Neutrophil (primary cell): ENCODE results near the gene ABLIM3.

Experiments
- H3K27ac ChIP-seq: fragments of 200-600 bp; sonication (generic); 2 replicates; pipeline ENCODE4 v1.5.1; 2016; ENCODE audit warnings: mild to moderate bottlenecking, moderate library complexity
- H3K27me3 ChIP-seq: fragments of 200-600 bp; sonication (generic); 2 replicates; pipeline ENCODE4 v1.6.0; 2016; ENCODE audit warnings: mild to moderate bottlenecking
- H3K36me3 ChIP-seq: fragments of 200-600 bp; sonication (generic); 2 replicates; pipeline ENCODE4 v1.5.1; 2017
- H3K4me1 ChIP-seq, 2 experiments: fragments of 200-600 bp in 1 of 2; sonication (generic) in 1 of 2; 1 replicate in 1 of 2; 2 replicates in 1 of 2; pipeline versions ENCODE4 v1.5.1 to v1.6.1; 2013 to 2016; ENCODE audit warnings: low read depth in 1 of 2, low read length in 1 of 2, mild to moderate bottlenecking in 1 of 2, moderate library complexity in 1 of 2; ENCODE audit not compliant: control insufficient read depth in 1 of 2, insufficient read depth in 1 of 2
- H3K4me3 ChIP-seq, 2 experiments: fragments of 200-600 bp in 1 of 2; sonication (generic) in 1 of 2; 1 replicate in 1 of 2; 2 replicates in 1 of 2; pipeline ENCODE4 v1.5.1; 2013 to 2016; ENCODE audit warnings: low read depth in 1 of 2, low read length in 1 of 2, mild to moderate bottlenecking in 1 of 2, moderate library complexity in 1 of 2
- H3K9me3 ChIP-seq: fragments of 200-600 bp; sonication (generic); 2 replicates; pipeline ENCODE4 v1.5.1; 2016
- TF ChIP-seq, protein P1 (sequence below): fragments of 200-600 bp; sonication (generic); IDR thresholded peaks from 2 replicates; pipeline ENCODE4 v1.5.1; 2016; ENCODE audit warnings: antibody characterized with exemption

ABLIM3 gene

DNA sequence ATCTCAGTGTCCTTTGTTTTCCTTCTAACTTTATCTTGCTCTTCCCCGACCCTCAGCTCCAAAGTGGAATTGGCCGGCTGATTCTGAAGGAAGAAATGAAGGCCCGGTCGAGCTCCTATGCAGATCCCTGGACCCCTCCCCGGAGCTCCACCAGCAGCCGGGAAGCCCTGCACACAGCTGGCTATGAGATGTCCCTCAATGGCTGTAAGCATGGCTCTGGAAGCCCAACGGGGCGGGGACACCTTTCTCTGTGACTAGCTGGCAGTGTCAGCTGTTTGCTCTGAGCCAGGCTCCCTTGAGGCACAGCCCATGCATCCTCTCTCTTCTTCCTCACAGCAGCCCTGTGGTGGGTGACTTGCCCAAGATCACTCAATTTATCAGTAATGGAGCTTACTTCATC lies 106.4 kb downstream of the ABLIM3 start:
- no peaks in the 10 kb centered on the region for H3K36me3 ChIP-seq
- H3K4me1 ChIP-seq, result no peaks in the 10 kb centered on the region
- no peak overlapping the region for H3K27ac ChIP-seq
- no peak overlapping the region for H3K4me3 ChIP-seq
- H3K27me3 ChIP-seq, result no peaks in the 10 kb centered on the region
- TF ChIP-seq, protein P1, sequence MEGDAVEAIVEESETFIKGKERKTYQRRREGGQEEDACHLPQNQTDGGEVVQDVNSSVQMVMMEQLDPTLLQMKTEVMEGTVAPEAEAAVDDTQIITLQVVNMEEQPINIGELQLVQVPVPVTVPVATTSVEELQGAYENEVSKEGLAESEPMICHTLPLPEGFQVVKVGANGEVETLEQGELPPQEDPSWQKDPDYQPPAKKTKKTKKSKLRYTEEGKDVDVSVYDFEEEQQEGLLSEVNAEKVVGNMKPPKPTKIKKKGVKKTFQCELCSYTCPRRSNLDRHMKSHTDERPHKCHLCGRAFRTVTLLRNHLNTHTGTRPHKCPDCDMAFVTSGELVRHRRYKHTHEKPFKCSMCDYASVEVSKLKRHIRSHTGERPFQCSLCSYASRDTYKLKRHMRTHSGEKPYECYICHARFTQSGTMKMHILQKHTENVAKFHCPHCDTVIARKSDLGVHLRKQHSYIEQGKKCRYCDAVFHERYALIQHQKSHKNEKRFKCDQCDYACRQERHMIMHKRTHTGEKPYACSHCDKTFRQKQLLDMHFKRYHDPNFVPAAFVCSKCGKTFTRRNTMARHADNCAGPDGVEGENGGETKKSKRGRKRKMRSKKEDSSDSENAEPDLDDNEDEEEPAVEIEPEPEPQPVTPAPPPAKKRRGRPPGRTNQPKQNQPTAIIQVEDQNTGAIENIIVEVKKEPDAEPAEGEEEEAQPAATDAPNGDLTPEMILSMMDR, result no peak
- H3K9me3 ChIP-seq, result no peaks in the 10 kb centered on the region

DNA sequence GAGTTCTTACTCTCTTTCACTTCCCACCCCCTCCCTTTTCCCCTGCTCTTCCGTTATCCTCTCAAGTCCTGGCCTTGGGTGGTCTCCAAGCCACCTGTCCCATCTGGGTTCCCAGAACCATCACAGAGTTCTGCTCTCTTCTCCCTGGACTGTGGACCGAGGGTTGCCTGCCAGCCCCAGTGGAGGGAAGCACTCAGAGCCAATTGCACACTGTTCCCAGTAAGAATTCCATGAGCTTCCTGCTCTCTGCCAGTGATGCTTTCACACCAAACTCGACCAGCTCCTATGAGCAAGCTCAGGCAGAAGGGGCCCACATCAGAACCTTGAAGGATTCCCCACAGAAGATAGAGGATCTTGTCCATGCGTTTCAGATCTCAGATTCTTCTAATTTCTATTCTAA lies 110.3 kb downstream of the ABLIM3 start:
- Histone ChIP-seq H3K27ac (no peak overlapping the region), H3K4me3 (no peak overlapping the region), H3K36me3 (no peaks in the 10 kb centered on the region), H3K27me3 (peaks cover 6% of the 10 kb centered on the region), H3K9me3 (no peaks in the 10 kb centered on the region), H3K4me1 (no peaks in the 10 kb centered on the region)
- TF ChIP-seq, protein P1, result no peak

DNA sequence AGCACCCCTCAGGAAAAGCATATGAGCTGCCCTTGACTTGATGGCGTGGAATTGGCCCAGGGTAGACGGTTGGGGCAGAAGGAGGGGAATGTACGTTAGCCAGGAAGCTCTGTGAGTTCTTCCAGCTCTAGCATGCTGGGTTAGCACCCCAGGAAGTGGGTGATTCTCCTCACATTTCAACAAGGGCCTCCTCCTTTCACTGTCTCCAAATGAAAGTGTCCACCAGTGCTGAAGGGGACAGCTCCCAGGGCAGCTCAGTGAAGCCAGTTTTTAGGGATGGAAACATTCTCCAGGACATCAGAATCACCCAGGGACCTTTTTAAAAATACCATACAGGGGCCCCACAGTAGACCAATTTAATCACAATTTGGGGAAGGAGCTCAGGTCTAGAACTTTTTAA lies 113.2 kb downstream of the ABLIM3 start:
- Histone ChIP-seq H3K9me3 (no peaks in the 10 kb centered on the region), H3K36me3 (no peaks in the 10 kb centered on the region), H3K4me3 (no peak overlapping the region), H3K27me3 (peaks cover 6% of the 10 kb centered on the region), H3K27ac (no peak overlapping the region), H3K4me1 (no peaks in the 10 kb centered on the region)
- TF ChIP-seq, protein P1, result no peak

DNA sequence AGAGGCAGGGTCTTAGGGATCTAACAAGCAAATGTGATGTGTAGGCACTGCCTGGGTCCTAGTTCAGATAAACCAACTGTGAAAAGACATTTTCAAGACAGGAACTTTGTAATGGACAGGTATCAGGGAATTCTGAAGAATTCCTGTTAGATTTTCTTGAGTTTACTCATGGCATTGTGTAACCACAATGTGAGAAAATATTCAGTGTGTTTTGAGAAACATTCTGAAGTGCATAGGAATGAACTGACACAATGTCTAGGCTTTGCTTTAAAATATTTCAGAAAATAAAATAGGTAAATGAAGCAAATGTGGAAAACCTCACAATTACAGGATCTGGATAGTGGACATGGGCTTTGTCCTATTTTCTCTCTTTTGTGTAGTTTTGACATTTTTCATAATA lies 115.2 kb downstream of the ABLIM3 start:
- peaks cover 6% of the 10 kb centered on the region for H3K27me3 ChIP-seq
- TF ChIP-seq, protein P1, result no peak
- no peaks in the 10 kb centered on the region for H3K9me3 ChIP-seq
- no peaks in the 10 kb centered on the region for H3K36me3 ChIP-seq
- peaks cover 3 to 8% of the 10 kb centered on the region in 2 experiments for H3K4me1 ChIP-seq
- no peak overlapping the region for H3K27ac ChIP-seq
- no peak overlapping the region for H3K4me3 ChIP-seq

DNA sequence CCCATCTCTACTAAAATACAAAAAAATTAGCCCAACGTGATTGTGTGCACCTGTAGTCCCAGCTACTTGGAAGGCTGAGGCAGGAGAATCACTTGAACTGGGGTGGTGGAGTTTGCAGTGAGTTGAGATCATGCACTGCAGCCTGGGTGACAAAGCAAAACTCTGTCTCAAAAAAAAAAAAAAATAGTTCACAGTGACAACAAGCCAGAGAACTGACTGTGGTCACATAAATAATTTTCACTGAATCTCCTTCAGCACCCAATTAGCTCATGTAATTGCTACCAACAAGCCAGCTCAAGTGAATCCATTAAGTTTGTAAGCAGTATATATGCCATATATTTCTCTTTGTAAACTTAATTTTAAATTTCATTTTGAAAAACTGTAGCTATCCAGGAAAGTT lies 115.8 kb downstream of the ABLIM3 start:
- TF ChIP-seq, protein P1, result no peak
- H3K4me1 ChIP-seq, result peaks cover 3 to 10% of the 10 kb centered on the region in 2 experiments
- H3K4me3 ChIP-seq, result no peak overlapping the region
- H3K27ac ChIP-seq, result no peak overlapping the region
- H3K27me3 ChIP-seq, result peaks cover 6% of the 10 kb centered on the region
- H3K9me3 ChIP-seq, result no peaks in the 10 kb centered on the region
- no peaks in the 10 kb centered on the region for H3K36me3 ChIP-seq
